Thoracic aorta (tissue), 2 donors: Measurements from ENCODE around the gene SKIL. TPM values are rescaled to one million over a fixed set of nuclear protein-coding genes. Genes with fewer than 3 reads are reported as not detected.
"Not testable (repeated sequence)": the region's sequence is repeated elsewhere in the genome, so short reads cannot be mapped to it uniquely, and the experiment has no call there.

Source experiments
- ATAC-seq: fragments of 150-250 bp; one replicate; pipeline ENCODE4 v1.8.0; 2017; ENCODE audit warnings: low read depth; ENCODE audit not compliant: insufficient number of reproducible peaks, low FRiP score
- DNase-seq: peaks from one replicate; pipeline ENCODE4 v3.0.0-alpha.2; 2020; ENCODE audit warnings: low spot score
- H3K27ac ChIP-seq, 2 donors: fragments of 200-600 bp; sonication (generic); 1 replicate in 1 of 2; 2 replicates in 1 of 2; pipeline ENCODE4 v1.5.1; 2016; ENCODE audit warnings: mild to moderate bottlenecking in 2 of 2, moderate library complexity in 2 of 2
- H3K27me3 ChIP-seq: fragments of 200-600 bp; sonication (generic); replicated peaks from 2 replicates; pipeline ENCODE4 v1.6.0; 2016; ENCODE audit warnings: mild to moderate bottlenecking; ENCODE audit not compliant: insufficient read depth
- H3K36me3 ChIP-seq: fragments of 200-600 bp; sonication (generic); one replicate; pipeline ENCODE4 v1.5.1; 2016
- H3K4me1 ChIP-seq, 2 donors: fragments of 200-600 bp; sonication (generic); 1 replicate in 1 of 2; 2 replicates in 1 of 2; pipeline versions ENCODE4 v1.5.1 to v1.6.0; 2016; ENCODE audit warnings: low read depth in 2 of 2, mild to moderate bottlenecking in 1 of 2; ENCODE audit not compliant: control insufficient read depth in 1 of 2
- H3K4me3 ChIP-seq: fragments of 200-600 bp; sonication (generic); 2 replicates; pipeline ENCODE4 v1.5.1; 2016; ENCODE audit warnings: mild to moderate bottlenecking
- H3K9me3 ChIP-seq: fragments of 200-600 bp; sonication (generic); 2 replicates; pipeline ENCODE4 v1.5.1; 2016
- total RNA-seq, 2 donors: library from RNA; depleted of rRNA; stranded (reverse); fragments of >200 nt; gene quantifications; one replicate each; pipeline versions ENCODE4 v1.1.0 to v1.2.3, GENCODE V29; 2016
- TF ChIP-seq, protein P1 (sequence below): fragments of 200-600 bp; sonication (generic); IDR thresholded peaks from one replicate; pipeline ENCODE4 v1.5.1; 2019; ENCODE audit warnings: antibody characterized with exemption

Gene SKIL
- total RNA-seq, 2 donors from 2014 or later, result 60.1 to 104 TPM

DNA sequence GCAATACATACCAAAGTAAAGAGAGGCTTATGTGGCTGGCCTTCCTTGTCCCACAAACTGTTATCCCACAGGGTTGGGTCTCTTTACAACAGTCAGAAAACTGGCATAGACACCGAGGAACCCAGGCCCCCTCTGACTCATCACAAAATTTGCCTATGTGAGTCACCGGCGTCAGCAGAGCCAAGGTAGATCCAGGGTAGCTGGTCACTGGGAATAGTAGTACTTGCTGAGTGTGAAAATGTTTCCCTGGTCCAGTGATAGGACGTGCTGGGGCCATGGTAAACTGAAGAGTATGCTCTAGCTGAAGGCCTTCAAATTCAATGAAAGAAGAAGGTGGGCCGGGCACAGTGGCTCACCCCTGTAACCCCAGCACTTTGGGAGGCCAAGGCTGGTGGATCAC, 27.1 kb upstream of the SKIL start:
- TF ChIP-seq, protein P1, sequence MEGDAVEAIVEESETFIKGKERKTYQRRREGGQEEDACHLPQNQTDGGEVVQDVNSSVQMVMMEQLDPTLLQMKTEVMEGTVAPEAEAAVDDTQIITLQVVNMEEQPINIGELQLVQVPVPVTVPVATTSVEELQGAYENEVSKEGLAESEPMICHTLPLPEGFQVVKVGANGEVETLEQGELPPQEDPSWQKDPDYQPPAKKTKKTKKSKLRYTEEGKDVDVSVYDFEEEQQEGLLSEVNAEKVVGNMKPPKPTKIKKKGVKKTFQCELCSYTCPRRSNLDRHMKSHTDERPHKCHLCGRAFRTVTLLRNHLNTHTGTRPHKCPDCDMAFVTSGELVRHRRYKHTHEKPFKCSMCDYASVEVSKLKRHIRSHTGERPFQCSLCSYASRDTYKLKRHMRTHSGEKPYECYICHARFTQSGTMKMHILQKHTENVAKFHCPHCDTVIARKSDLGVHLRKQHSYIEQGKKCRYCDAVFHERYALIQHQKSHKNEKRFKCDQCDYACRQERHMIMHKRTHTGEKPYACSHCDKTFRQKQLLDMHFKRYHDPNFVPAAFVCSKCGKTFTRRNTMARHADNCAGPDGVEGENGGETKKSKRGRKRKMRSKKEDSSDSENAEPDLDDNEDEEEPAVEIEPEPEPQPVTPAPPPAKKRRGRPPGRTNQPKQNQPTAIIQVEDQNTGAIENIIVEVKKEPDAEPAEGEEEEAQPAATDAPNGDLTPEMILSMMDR, result no peak
- Histone ChIP-seq H3K4me3 (no peak overlapping the region), H3K27me3 (no peaks in the 10 kb centered on the region), H3K4me1 (peaks cover 0 to 6% of the 10 kb centered on the region in 2 donors), H3K36me3 (no peaks in the 10 kb centered on the region), H3K27ac (no peak overlapping the region), H3K9me3 (no peaks in the 10 kb centered on the region)
- DNase-seq (no peak), ATAC-seq (no peak)

DNA sequence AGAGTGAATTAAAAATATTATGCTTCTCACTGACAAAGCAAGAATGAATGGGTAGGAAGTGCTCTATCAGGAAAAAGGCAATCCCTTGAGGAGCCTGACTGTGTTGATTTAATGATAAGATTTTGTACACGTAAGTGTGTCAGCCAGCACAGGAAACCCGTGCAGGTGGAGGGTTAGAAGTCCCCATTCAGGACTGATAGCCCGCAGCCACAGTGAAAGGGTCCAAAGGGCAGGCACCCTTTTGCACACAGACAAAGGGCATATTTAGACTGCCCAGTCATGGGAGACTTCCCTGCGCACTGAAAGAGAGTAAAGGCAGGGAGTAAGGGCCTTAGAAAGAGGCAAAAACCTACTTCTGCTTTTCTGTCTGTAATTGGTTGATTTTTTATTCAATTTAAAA, 26.4 kb upstream of the SKIL start:
- ATAC-seq (no peak), DNase-seq (no peak)
- no peaks in the 10 kb centered on the region for H3K9me3 ChIP-seq
- H3K36me3 ChIP-seq, result no peaks in the 10 kb centered on the region
- H3K27ac ChIP-seq, result no peak overlapping the region
- H3K4me1 ChIP-seq, result peaks cover 0 to 6% of the 10 kb centered on the region in 2 donors
- H3K4me3 ChIP-seq, result no peak overlapping the region
- TF ChIP-seq, protein P1, result no peak
- no peaks in the 10 kb centered on the region for H3K27me3 ChIP-seq

DNA sequence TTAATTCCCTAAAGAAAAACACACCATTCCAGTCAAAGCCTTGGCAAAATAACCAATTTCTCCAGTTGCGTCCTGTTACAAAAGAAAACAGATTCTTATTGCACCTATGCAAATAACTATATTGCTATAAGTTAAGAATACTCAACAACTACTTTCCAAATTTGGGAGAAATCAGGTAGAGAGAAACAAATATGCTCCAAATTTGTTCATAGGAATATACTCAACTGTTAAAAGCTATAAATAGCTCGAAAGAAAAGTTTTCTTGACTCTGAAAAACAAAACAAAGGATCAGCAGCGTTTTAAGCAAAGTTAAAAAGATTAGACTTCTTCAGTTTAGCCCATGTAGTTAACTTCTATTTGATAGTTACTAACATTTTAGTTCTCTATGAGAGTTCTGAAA, 20.1 kb upstream of the SKIL start:
- ATAC-seq, result no peak
- H3K36me3 ChIP-seq, result no peaks in the 10 kb centered on the region
- no peaks in the 10 kb centered on the region for H3K27me3 ChIP-seq
- no peaks in the 10 kb centered on the region for H3K4me1 ChIP-seq
- TF ChIP-seq, protein P1, result no peak
- no peaks in the 10 kb centered on the region for H3K9me3 ChIP-seq
- no peak for DNase-seq
- H3K27ac ChIP-seq, result no peak overlapping the region
- no peak overlapping the region for H3K4me3 ChIP-seq

DNA sequence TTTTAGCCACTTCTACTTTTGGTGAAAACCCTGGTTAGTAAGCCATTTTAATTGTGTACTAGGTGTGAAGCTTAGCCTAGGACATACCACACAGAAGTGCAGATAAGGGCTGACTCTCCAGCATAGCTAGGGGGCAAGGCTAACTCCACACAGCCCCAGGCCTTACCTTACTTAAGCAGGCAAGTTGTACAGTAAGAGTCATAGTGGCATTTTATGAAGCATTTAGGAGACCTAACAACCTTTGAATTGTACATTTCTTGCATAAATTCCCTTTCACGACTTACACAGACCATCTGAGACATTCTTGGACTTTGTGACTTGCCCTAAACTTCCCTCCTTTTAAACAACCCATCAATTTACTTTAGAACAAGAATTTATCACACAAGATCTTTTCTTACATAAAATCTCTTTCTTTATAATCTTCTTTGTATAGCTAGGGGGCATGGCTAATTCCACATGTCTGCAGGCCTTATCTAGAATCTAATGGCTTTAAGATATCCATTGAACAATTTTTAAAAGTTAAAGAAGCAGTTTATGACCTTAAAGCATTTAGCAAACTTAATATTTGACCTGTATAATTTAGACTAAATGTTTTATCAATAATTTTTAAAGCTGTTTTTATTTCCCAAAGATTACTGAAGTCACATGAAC, 18.7 kb upstream of the SKIL start:
- no peaks in the 10 kb centered on the region for H3K9me3 ChIP-seq
- no peak overlapping the region for H3K27ac ChIP-seq
- ATAC-seq (no peak), DNase-seq (no peak)
- no peaks in the 10 kb centered on the region for H3K36me3 ChIP-seq
- H3K27me3 ChIP-seq, result no peaks in the 10 kb centered on the region
- TF ChIP-seq, protein P1, result no peak
- H3K4me1 ChIP-seq, result no peaks in the 10 kb centered on the region
- no peak overlapping the region for H3K4me3 ChIP-seq

DNA sequence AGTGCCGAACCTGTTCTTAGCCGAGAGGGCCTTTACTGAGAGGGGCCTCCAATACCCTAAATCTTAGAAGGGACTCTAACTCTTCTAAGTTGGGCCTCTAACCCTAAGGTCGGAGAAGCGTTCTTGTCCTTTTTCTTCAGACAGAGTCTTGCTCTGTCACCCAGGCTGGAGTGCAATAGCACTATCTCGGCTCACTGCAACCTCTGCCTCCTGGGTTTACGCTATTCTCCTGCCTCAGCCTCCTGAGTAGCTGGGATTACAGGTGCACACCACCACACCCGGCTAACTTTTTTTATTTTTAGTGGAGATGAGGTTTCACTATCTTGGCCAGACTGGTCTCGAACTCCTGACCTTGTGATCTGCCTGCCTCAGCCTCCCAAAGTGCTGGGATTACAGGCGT, 15.2 kb upstream of the SKIL start:
- not testable (repeated sequence) for H3K9me3 ChIP-seq, H3K27me3 ChIP-seq, H3K4me3 ChIP-seq, H3K27ac ChIP-seq, DNase-seq, ATAC-seq, H3K4me1 ChIP-seq, H3K36me3 ChIP-seq

DNA sequence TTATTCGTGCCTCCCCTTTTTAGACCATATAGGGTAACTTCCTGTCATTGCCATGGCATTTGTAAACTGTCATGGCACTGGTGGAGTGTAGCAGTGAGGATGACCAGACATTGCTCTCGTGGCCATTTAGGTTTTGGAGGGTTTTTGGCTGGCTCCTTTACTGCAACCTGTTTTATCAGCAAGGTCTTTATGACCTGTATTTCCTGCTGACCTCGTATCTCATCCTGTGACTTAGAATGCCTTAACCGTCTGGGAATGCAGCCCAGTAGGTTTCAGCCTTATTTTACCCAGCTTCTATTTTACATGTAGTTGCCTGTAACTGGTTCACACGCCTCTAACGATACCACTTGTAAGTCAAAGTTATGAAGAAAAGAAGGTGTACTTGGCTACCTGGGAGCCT, 13.7 kb upstream of the SKIL start:
- not testable (repeated sequence) for H3K36me3 ChIP-seq, H3K4me1 ChIP-seq, H3K9me3 ChIP-seq, ATAC-seq, DNase-seq, H3K4me3 ChIP-seq, H3K27ac ChIP-seq, H3K27me3 ChIP-seq
